H9 (cell line): ENCODE measurements around the gene NOA1. TPM values are rescaled to one million over a fixed set of nuclear protein-coding genes. Genes with fewer than 3 reads are reported as not detected.

ENCODE experiments used
- DNase-seq: peaks from one replicate; pipeline ENCODE4 v3.0.0-alpha.2; 2017
- H2AFZ ChIP-seq: one replicate; pipeline ENCODE4 v1.6.1; 2013; ENCODE audit warnings: mild to moderate bottlenecking, low read length, control low read depth, moderate library complexity
- H2AK5ac ChIP-seq: 2 replicates; pipeline ENCODE4 v1.6.1; 2013; ENCODE audit warnings: low read length, control low read depth, mixed read lengths; ENCODE audit not compliant: insufficient read length
- H2BK120ac ChIP-seq: one replicate; pipeline ENCODE4 v1.6.1; 2013; ENCODE audit warnings: low read depth, mild to moderate bottlenecking, low read length, control low read depth, inconsistent platforms; ENCODE audit not compliant: poor library complexity, severe bottlenecking
- H2BK12ac ChIP-seq: 2 replicates; pipeline ENCODE4 v1.6.1; 2013; ENCODE audit warnings: low read length, control low read depth, mixed read lengths, low read depth; ENCODE audit not compliant: insufficient read length
- H2BK15ac ChIP-seq: 2 replicates; pipeline ENCODE4 v1.6.1; 2013; ENCODE audit warnings: low read depth, low read length, control low read depth
- H2BK20ac ChIP-seq: one replicate; pipeline ENCODE4 v1.6.1; 2013; ENCODE audit warnings: low read depth, mild to moderate bottlenecking, low read length, control low read depth, inconsistent platforms; ENCODE audit not compliant: poor library complexity, severe bottlenecking
- H2BK5ac ChIP-seq: 2 replicates; pipeline ENCODE4 v1.6.1; 2013; ENCODE audit warnings: low read length, control low read depth, mixed read lengths; ENCODE audit not compliant: insufficient read length
- H3K14ac ChIP-seq: 2 replicates; pipeline ENCODE4 v1.6.1; 2013; ENCODE audit warnings: low read length, control low read depth; ENCODE audit not compliant: insufficient read depth
- H3K18ac ChIP-seq: 2 replicates; pipeline ENCODE4 v1.6.1; 2013; ENCODE audit warnings: low read depth, mild to moderate bottlenecking, mixed read lengths, low read length, control low read depth; ENCODE audit not compliant: insufficient read length
- H3K23ac ChIP-seq: 2 replicates; pipeline ENCODE4 v1.6.1; 2013; ENCODE audit warnings: low read length, control low read depth, mixed read lengths, low read depth; ENCODE audit not compliant: insufficient read length
- H3K23me2 ChIP-seq: 2 replicates; pipeline ENCODE4 v1.6.1; 2013; ENCODE audit warnings: low read depth, mild to moderate bottlenecking, mixed read lengths, low read length, control low read depth; ENCODE audit not compliant: insufficient read length, poor library complexity, severe bottlenecking
- H3K27ac ChIP-seq: 2 replicates; pipeline ENCODE4 v1.5.1; 2013; ENCODE audit warnings: low read length, control low read depth, mixed read lengths, low read depth; ENCODE audit not compliant: insufficient read length
- H3K27me3 ChIP-seq: 2 replicates; pipeline ENCODE4 v1.6.1; 2013; ENCODE audit warnings: low read length, control low read depth, inconsistent platforms; ENCODE audit not compliant: insufficient read depth
- H3K4ac ChIP-seq: 2 replicates; pipeline ENCODE4 v1.6.1; 2013; ENCODE audit warnings: low read depth, mild to moderate bottlenecking, control low read depth, inconsistent platforms, low read length, moderate library complexity
- H3K4me1 ChIP-seq: 2 replicates; pipeline ENCODE4 v1.6.1; 2013; ENCODE audit warnings: low read length, control low read depth, inconsistent platforms; ENCODE audit not compliant: insufficient read depth
- H3K4me2 ChIP-seq: 2 replicates; pipeline ENCODE4 v1.6.1; 2013; ENCODE audit warnings: low read length, control low read depth, mixed read lengths; ENCODE audit not compliant: insufficient read length, insufficient read depth
- H3K56ac ChIP-seq: 2 replicates; pipeline ENCODE4 v1.6.1; 2013; ENCODE audit warnings: low read depth, mild to moderate bottlenecking, mixed read lengths, low read length, control low read depth; ENCODE audit not compliant: insufficient read length
- H3K79me1 ChIP-seq: 2 replicates; pipeline ENCODE4 v1.6.1; 2013; ENCODE audit warnings: low read depth, mild to moderate bottlenecking, moderate library complexity, low read length, control low read depth, inconsistent platforms; ENCODE audit not compliant: insufficient read depth, poor library complexity, severe bottlenecking
- H3K79me2 ChIP-seq: 2 replicates; pipeline ENCODE4 v1.6.1; 2013; ENCODE audit warnings: low read length, control low read depth, inconsistent platforms; ENCODE audit not compliant: insufficient read depth
- H3K9ac ChIP-seq: 2 replicates; pipeline ENCODE4 v1.6.1; 2013; ENCODE audit warnings: low read length, control low read depth, mixed read lengths; ENCODE audit not compliant: insufficient read length; ENCODE audit errors: extremely low read depth
- H3K9me3 ChIP-seq: one replicate; pipeline ENCODE4 v1.6.1; 2013; ENCODE audit warnings: low read depth, low read length, inconsistent platforms; ENCODE audit not compliant: control insufficient read depth
- H3T11ph ChIP-seq: one replicate; pipeline ENCODE4 v1.6.1; 2013; ENCODE audit warnings: mild to moderate bottlenecking, low read length, control low read depth, inconsistent platforms
- H4K20me1 ChIP-seq: one replicate; pipeline ENCODE4 v1.6.1; 2013; ENCODE audit not compliant: control insufficient read depth, insufficient read length, insufficient read depth
- H4K5ac ChIP-seq: 2 replicates; pipeline ENCODE4 v1.6.1; 2013; ENCODE audit warnings: low read depth, mild to moderate bottlenecking, mixed read lengths, low read length, control low read depth; ENCODE audit not compliant: insufficient read length
- H4K8ac ChIP-seq: replicated peaks from 2 replicates; pipeline ENCODE4 v1.6.1; 2013; ENCODE audit warnings: low read length, control low read depth, mixed read lengths, low read depth; ENCODE audit not compliant: insufficient read length
- H4K91ac ChIP-seq: 2 replicates; pipeline ENCODE4 v1.6.1; 2013; ENCODE audit warnings: low read depth, mild to moderate bottlenecking, moderate library complexity, mixed read lengths, low read length, control low read depth; ENCODE audit not compliant: insufficient read length
- H3K27ac Mint-ChIP-seq, 3 experiments: 2 replicates in 2 of 3; 3 replicates in 1 of 3; pipeline ENCODE4 v1.8.0; 2020 to 2021; ENCODE audit warnings: mixed read lengths in 3 of 3, mild to moderate bottlenecking in 1 of 3, moderate library complexity in 1 of 3
- H3K27me3 Mint-ChIP-seq: 2 replicates; pipeline ENCODE4 v1.8.0; 2021; ENCODE audit warnings: low read depth, mild to moderate bottlenecking, moderate library complexity, mixed read lengths
- H3K36me3 Mint-ChIP-seq, 3 experiments: 2 replicates in 2 of 3; 3 replicates in 1 of 3; pipeline ENCODE4 v1.8.0; 2020 to 2021; ENCODE audit warnings: low read depth in 3 of 3, mixed read lengths in 3 of 3; ENCODE audit not compliant: insufficient read depth in 1 of 3
- H3K4me1 Mint-ChIP-seq, 2 experiments: 2 replicates each; pipeline ENCODE4 v1.8.0; 2020; ENCODE audit warnings: mixed read lengths in 2 of 2
- H3K4me3 Mint-ChIP-seq, 2 experiments: 2 replicates in 1 of 2; 3 replicates in 1 of 2; pipeline ENCODE4 v1.8.0; 2020 to 2021; ENCODE audit warnings: mild to moderate bottlenecking in 2 of 2, mixed read lengths in 2 of 2, moderate library complexity in 1 of 2
- H3K9me3 Mint-ChIP-seq, 2 experiments: 2 replicates in 1 of 2; 3 replicates in 1 of 2; pipeline ENCODE4 v1.8.0; 2020; ENCODE audit warnings: mild to moderate bottlenecking in 2 of 2, mixed read lengths in 2 of 2, moderate library complexity in 1 of 2
- WGBS: extraction: QIAGEN DNeasy Blood & Tissue Kit; methylation state at CpG from one replicate; pipeline ENCODE4 v1.1.7; 2013; ENCODE audit warnings: missing lambda C conversion rate, low lambda C conversion rate, mixed read lengths; ENCODE audit not compliant: insufficient read length; ENCODE audit errors: extremely low coverage; 5-methylcytosine and 5-hydroxymethylcytosine counted together
- total RNA-seq: library from RNA; stranded (reverse); gene quantifications from 2 replicates; pipeline ENCODE4 v1.2.1, GENCODE V29; 2021
- TF ChIP-seq, protein P1 (sequence below): fragments of 200-600 bp; sonication (generic); conservative IDR thresholded peaks from 3 replicates; pipeline ENCODE4 v1.8.0; 2021; ENCODE audit warnings: antibody characterized with exemption, mild to moderate bottlenecking

Gene NOA1
- total RNA-seq, 1 experiment from 2014 or later: 22.8 TPM

DNA sequence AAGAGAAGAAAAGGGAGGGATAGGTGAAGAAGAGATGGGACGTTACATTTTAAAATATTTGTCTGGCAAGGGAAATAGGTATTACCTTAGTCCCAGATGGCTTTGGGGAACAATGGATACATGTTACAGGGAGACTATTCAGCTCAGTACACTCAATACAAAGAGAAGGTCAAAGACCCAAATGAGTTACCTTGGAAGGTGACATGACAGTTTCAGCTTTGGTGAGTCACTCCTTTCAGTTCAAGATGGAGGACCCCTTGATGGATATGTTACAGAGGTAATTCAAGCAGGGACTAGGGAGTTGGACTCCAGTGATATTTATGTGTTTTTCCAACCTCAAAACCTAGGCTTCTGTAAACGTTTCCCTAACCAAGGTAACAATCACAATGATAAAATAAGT lies 5.0 kb downstream of the NOA1 start:
- no peak overlapping the region for H3K9ac ChIP-seq
- no peaks in the 10 kb centered on the region for H3K27me3 ChIP-seq
- H3K56ac ChIP-seq: no peak overlapping the region
- H3K4ac ChIP-seq: no peak overlapping the region
- no peak overlapping the region for H2BK20ac ChIP-seq
- H2BK5ac ChIP-seq: no peak overlapping the region
- H2AK5ac ChIP-seq: no peak overlapping the region
- no peak overlapping the region for H3T11ph ChIP-seq
- H3K9me3 ChIP-seq: no peaks in the 10 kb centered on the region
- no peak overlapping the region for H2BK15ac ChIP-seq
- no peak overlapping the region for H3K14ac ChIP-seq
- H2BK12ac ChIP-seq: no peak overlapping the region
- TF ChIP-seq, protein P1, sequence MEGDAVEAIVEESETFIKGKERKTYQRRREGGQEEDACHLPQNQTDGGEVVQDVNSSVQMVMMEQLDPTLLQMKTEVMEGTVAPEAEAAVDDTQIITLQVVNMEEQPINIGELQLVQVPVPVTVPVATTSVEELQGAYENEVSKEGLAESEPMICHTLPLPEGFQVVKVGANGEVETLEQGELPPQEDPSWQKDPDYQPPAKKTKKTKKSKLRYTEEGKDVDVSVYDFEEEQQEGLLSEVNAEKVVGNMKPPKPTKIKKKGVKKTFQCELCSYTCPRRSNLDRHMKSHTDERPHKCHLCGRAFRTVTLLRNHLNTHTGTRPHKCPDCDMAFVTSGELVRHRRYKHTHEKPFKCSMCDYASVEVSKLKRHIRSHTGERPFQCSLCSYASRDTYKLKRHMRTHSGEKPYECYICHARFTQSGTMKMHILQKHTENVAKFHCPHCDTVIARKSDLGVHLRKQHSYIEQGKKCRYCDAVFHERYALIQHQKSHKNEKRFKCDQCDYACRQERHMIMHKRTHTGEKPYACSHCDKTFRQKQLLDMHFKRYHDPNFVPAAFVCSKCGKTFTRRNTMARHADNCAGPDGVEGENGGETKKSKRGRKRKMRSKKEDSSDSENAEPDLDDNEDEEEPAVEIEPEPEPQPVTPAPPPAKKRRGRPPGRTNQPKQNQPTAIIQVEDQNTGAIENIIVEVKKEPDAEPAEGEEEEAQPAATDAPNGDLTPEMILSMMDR: no peak
- no peak overlapping the region for H4K5ac ChIP-seq
- H2AFZ ChIP-seq: no peak overlapping the region
- H3K4me2 ChIP-seq: no peak overlapping the region
- no peaks in the 10 kb centered on the region for H3K79me1 ChIP-seq
- H4K91ac ChIP-seq: no peak overlapping the region
- H3K23ac ChIP-seq: no peak overlapping the region
- 100% methylated on average over 1 of the region's 2 CpGs for WGBS
- H3K4me1 ChIP-seq: no peaks in the 10 kb centered on the region; the same call in 1 of the 2 replicates
- H3K36me3 Mint-ChIP-seq: peaks cover 42 to 63% (median 48%) of the 10 kb centered on the region in 3 experiments
- no peak overlapping the region for H3K27ac Mint-ChIP-seq
- DNase-seq: no peak
- H4K8ac ChIP-seq: no peak overlapping the region
- H4K20me1 ChIP-seq: no peaks in the 10 kb centered on the region
- H3K23me2 ChIP-seq: peaks cover 7% of the 10 kb centered on the region
- H3K9me3 Mint-ChIP-seq: no peaks in the 10 kb centered on the region; a peak in 3 of 5 replicates
- no peak overlapping the region for H3K18ac ChIP-seq
- no peak overlapping the region for H3K27ac ChIP-seq
- peaks cover 16% of the 10 kb centered on the region for H3K79me2 ChIP-seq
- H3K4me3 Mint-ChIP-seq: no peak overlapping the region
- H3K4me1 Mint-ChIP-seq: peaks cover 6 to 9% of the 10 kb centered on the region in 2 experiments; a peak in 3 of 4 replicates
- no peak overlapping the region for H2BK120ac ChIP-seq
- no peaks in the 10 kb centered on the region for H3K27me3 Mint-ChIP-seq
